C4-2B (cell line): ENCODE results near the gene RSPO4.

Experiments used
- CTCF ChIP-seq: fragments of 450-650 bp; conservative IDR thresholded peaks from 2 replicates; pipeline ENCODE4 v1.5.1; 2017; ENCODE audit warnings: mild to moderate bottlenecking
- ZFX ChIP-seq: fragments of 450-650 bp; IDR thresholded peaks from 2 replicates; pipeline ENCODE4 v1.6.1; 2017

DNA sequence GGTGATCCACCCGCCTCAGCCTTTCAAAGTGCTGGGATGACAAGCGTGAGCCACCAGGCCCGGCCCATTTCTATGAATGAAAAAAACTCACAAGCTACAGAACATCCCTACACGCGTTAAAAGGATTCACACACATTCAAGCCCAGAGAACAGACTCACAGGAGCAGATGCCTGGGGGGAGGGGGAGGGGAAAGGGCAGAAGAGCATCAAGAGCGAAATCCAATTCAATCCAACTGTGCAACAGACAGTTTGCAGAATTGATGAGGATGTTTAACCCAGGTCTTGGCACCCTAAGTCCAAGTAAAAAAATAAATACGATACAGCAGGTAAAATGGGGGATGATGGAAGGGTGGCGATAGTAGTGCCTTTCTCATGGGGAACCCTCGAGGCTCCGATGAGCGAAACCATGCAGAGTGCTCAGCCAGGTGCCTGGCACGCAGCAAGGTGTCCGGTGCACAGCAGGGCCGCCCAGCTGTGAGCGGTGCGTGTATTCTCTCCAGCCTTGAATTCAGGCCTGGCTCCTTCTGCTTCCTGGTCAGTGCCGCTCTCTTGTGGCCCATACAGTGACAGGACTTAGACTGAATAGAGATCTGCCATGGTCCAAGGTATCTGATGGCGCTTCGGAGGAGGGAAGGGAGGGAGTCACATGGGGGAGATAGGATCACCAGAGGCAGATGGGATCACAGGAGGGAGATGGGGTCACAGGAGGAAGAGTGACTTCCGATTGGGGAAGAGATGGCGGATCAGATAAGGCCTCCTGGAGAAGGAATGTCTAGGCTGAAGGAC, 50.5 kb downstream of the RSPO4 start:
- no peak for TF ChIP-seq CTCF
- TF ChIP-seq ZFX, result no peak
